Liver (tissue), 9 donors: ENCODE measurements around the gene THAP8. TPM values are rescaled to one million over a fixed set of nuclear protein-coding genes. Genes with fewer than 3 reads are reported as not detected.

ENCODE experiments used
- DNase-seq: peaks from one replicate; pipeline ENCODE4 v3.0.0-alpha.2; 2017; ENCODE audit warnings: low spot score
- H3K27ac ChIP-seq, 2 donors: one replicate each; pipeline ENCODE4 v1.7.0; 2013; ENCODE audit warnings: inconsistent platforms in 2 of 2, low read length in 2 of 2, control low read depth in 1 of 2, low read depth in 1 of 2, mild to moderate bottlenecking in 1 of 2
- H3K27me3 ChIP-seq, 4 donors: one replicate each; pipeline versions ENCODE4 v1.6.1 to v1.7.0; 2013; ENCODE audit warnings: low read length in 3 of 4, inconsistent platforms in 1 of 4, mild to moderate bottlenecking in 1 of 4, moderate library complexity in 1 of 4; ENCODE audit not compliant: control insufficient read depth in 4 of 4, insufficient read depth in 4 of 4
- H3K36me3 ChIP-seq, 4 donors: one replicate each; pipeline versions ENCODE4 v1.6.1 to v1.7.0; 2013; ENCODE audit warnings: low read length in 3 of 4, mild to moderate bottlenecking in 3 of 4, low read depth in 1 of 4, moderate library complexity in 1 of 4; ENCODE audit not compliant: control insufficient read depth in 4 of 4, insufficient read depth in 3 of 4
- H3K4me1 ChIP-seq, 4 donors: one replicate each; pipeline versions ENCODE4 v1.6.1 to v1.7.0; 2013; ENCODE audit warnings: low read length in 3 of 4, mild to moderate bottlenecking in 3 of 4, moderate library complexity in 1 of 4; ENCODE audit not compliant: control insufficient read depth in 4 of 4, insufficient read depth in 4 of 4
- H3K4me3 ChIP-seq, 3 donors: one replicate each; pipeline versions ENCODE4 v1.6.1 to v1.7.0; 2013; ENCODE audit warnings: low read length in 3 of 3, control low read depth in 1 of 3, low read depth in 1 of 3, mild to moderate bottlenecking in 1 of 3
- H3K9ac ChIP-seq, 2 donors: one replicate each; pipeline ENCODE4 v1.7.0; 2013; ENCODE audit warnings: low read length in 2 of 2, mild to moderate bottlenecking in 2 of 2, moderate library complexity in 2 of 2, control low read depth in 1 of 2, low read depth in 1 of 2
- H3K9me3 ChIP-seq, 4 donors: one replicate each; pipeline versions ENCODE4 v1.6.1 to v1.7.0; 2013; ENCODE audit warnings: low read length in 3 of 4; ENCODE audit not compliant: control insufficient read depth in 4 of 4
- FOXA2 ChIP-seq: IDR thresholded peaks from 2 replicates; pipeline ENCODE4 v1.6.1; 2016; ENCODE audit warnings: antibody characterized with exemption
- GABPA ChIP-seq, 2 donors: IDR thresholded peaks in 1 of 2; conservative IDR thresholded peaks in 1 of 2; 2 replicates each; pipeline ENCODE4 v1.6.1; 2016; ENCODE audit warnings: antibody characterized with exemption in 2 of 2, mild to moderate bottlenecking in 1 of 2, moderate library complexity in 1 of 2
- HNF4A ChIP-seq, 2 donors: conservative IDR thresholded peaks; 2 replicates each; pipeline ENCODE4 v1.6.1; 2016; ENCODE audit warnings: antibody characterized with exemption in 2 of 2, mild to moderate bottlenecking in 2 of 2
- HNF4G ChIP-seq: IDR thresholded peaks from 2 replicates; pipeline ENCODE4 v1.6.1; 2016; ENCODE audit warnings: antibody characterized with exemption
- NR2F2 ChIP-seq: IDR thresholded peaks from 2 replicates; pipeline ENCODE4 v1.6.1; 2016; ENCODE audit warnings: antibody characterized with exemption
- RAD21 ChIP-seq, 2 donors: IDR thresholded peaks; 2 replicates each; pipeline ENCODE4 v1.6.1; 2016; ENCODE audit warnings: antibody characterized with exemption in 2 of 2, mild to moderate bottlenecking in 2 of 2
- TAF1 ChIP-seq: conservative IDR thresholded peaks from 2 replicates; pipeline ENCODE4 v1.6.1; 2016; ENCODE audit warnings: antibody characterized with exemption, mild to moderate bottlenecking
- YY1 ChIP-seq: IDR thresholded peaks from 2 replicates; pipeline ENCODE4 v1.6.1; 2016; ENCODE audit warnings: antibody characterized with exemption, mild to moderate bottlenecking
- WGBS: extraction: QIAGEN DNeasy Blood & Tissue Kit; methylation state at CpG from one replicate; pipeline ENCODE4 v1.1.7; 2013; 5-methylcytosine and 5-hydroxymethylcytosine counted together
- polyA plus RNA-seq, 2 donors: library from polyadenylated mRNA; stranded (reverse) in 1 of 2; unstranded in 1 of 2; fragments of 200-250 nt in 1 of 2; fragments of >200 nt in 1 of 2; fragmentation: Nextera tagmentation in 1 of 2; extraction: Ambion mirVana in 1 of 2; gene quantifications; one replicate each; pipeline versions ENCODE4 v1.2.1 to v1.2.3, GENCODE V29; 2013 to 2015
- total RNA-seq, 2 donors: library from RNA; depleted of rRNA; stranded (reverse); fragments of >200 nt; gene quantifications; one replicate each; pipeline ENCODE4 v1.2.3, GENCODE V29; 2014
- TF ChIP-seq, protein P1 (sequence below): IDR thresholded peaks from 2 replicates; pipeline ENCODE4 v1.6.1; 2016; ENCODE audit warnings: antibody characterized with exemption
- TF ChIP-seq, protein P2 (sequence below): fragments of 150-350 bp; IDR thresholded peaks from 2 replicates; pipeline ENCODE4 v1.5.1; 2017; ENCODE audit warnings: improper control_type of control experiment, low read depth, low read length; ENCODE audit not compliant: missing input control
- TF ChIP-seq, protein P3 (sequence below): IDR thresholded peaks from 2 replicates; pipeline ENCODE4 v1.6.1; 2016; ENCODE audit warnings: antibody characterized with exemption
- donor health status: healthy.
- donor health status: healthy.
- donor health status: healthy.
- donor health status: healthy.
- donor health status: healthy.

The THAP8 gene
- total and polyA plus RNA-seq, 4 donors = 1.8 to 4.4 (median 3.3) TPM

DNA sequence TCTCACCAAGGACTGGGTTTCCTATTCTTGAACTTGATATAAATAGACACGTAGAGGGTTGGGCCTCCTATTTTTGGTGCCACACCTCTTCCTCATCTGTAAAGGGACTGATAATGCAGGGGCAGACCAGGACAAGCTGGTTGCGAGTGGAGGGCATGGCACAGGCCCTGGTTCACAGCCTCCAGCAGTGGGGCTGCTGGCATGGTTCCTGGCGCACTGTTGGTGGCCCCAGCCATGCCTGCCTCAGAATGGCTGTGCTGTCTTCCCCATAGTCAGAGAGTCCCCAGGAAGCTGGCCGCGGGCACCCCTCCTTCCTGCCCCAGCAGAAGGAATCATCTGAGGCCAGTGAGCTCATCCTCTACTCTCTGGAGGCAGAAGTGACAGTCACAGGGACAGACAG is 46.4 kb upstream of the THAP8 start:
- DNase-seq = no peak
- H3K4me1 ChIP-seq = no peaks in the 10 kb centered on the region
- H3K36me3 ChIP-seq = no peaks in the 10 kb centered on the region
- TF ChIP-seq, protein P1, sequence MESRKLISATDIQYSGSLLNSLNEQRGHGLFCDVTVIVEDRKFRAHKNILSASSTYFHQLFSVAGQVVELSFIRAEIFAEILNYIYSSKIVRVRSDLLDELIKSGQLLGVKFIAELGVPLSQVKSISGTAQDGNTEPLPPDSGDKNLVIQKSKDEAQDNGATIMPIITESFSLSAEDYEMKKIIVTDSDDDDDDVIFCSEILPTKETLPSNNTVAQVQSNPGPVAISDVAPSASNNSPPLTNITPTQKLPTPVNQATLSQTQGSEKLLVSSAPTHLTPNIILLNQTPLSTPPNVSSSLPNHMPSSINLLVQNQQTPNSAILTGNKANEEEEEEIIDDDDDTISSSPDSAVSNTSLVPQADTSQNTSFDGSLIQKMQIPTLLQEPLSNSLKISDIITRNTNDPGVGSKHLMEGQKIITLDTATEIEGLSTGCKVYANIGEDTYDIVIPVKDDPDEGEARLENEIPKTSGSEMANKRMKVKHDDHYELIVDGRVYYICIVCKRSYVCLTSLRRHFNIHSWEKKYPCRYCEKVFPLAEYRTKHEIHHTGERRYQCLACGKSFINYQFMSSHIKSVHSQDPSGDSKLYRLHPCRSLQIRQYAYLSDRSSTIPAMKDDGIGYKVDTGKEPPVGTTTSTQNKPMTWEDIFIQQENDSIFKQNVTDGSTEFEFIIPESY = no peak
- no peak for TF ChIP-seq GABPA (IDR thresholded peaks at IDR 0.05 in 1 of 2, conservative IDR thresholded peaks at IDR 0.05 in 1 of 2)
- WGBS = 83% methylated on average over 5 of the region's 5 CpGs
- H3K9ac ChIP-seq = no peak overlapping the region
- no peak overlapping the region for H3K4me3 ChIP-seq
- H3K9me3 ChIP-seq = no peaks in the 10 kb centered on the region
- H3K27me3 ChIP-seq = no peaks in the 10 kb centered on the region
- no peak overlapping the region for H3K27ac ChIP-seq

DNA sequence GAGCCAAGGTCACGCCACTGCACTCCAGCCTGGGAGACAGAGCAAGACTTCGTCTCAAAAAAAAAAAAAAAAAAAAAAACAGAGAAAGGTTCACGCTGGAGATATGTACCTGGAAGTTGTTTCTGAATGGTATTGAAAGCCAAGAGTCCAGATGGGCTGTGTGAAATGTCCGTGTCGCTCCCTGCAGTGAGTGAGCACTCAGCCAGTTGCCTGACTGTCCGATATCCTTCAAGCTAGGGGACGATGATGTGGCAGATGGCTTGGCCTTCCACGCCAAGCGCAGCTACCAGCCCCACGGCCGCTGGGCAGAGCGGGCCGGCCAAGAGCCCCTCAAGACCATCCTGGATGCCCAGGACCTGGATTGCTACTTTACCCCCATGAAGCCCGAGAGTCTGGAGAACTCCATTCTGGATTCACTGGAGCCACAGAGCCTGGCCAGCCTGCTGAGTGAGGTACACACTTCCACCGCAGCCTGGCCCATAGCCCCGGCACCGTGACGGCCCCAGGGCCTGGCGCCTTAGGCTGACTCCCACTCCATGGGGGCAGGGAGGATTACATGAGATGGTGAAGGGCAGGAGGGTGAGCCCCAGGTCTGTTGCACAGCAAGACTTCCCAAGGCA is 45.2 kb upstream of the THAP8 start:
- no peak for TF ChIP-seq YY1
- no peak for TF ChIP-seq HNF4G
- TF ChIP-seq FOXA2 = no peak
- TF ChIP-seq TAF1 = no peak
- no peak for TF ChIP-seq GABPA (IDR thresholded peaks at IDR 0.05 in 1 of 2, conservative IDR thresholded peaks at IDR 0.05 in 1 of 2)
- TF ChIP-seq NR2F2 = no peak
- no peak for TF ChIP-seq RAD21 (IDR thresholded peaks at IDR 0.05)
- Histone ChIP-seq H3K9me3 (no peaks in the 10 kb centered on the region), H3K4me1 (no peaks in the 10 kb centered on the region), H3K27me3 (no peaks in the 10 kb centered on the region), H3K4me3 (no peak overlapping the region), H3K27ac (no peak overlapping the region), H3K36me3 (no peaks in the 10 kb centered on the region), H3K9ac (no peak overlapping the region)
- WGBS = 96% methylated on average over 19 of the region's 19 CpGs
- DNase-seq = no peak

DNA sequence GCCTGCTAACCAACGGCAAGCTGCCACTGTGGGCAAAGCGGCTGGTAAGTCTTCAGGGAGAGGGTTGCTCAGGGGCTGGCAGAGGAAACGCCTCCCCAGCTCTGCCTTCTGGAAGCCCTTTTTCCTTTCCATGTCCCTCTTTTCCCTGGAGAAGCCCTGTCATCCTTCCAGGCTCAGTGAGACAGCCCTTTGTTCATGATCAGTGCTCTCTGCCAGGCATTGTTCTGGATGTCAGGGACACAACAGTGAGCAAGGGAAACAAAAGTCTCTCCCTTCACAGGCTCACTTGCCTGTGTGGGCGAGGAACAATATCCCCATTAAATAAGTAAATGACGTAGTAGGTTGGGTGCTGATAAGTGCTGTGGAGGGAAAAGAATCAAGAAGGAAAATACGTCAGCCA is 43.0 kb upstream of the THAP8 start:
- H3K27me3 ChIP-seq = no peaks in the 10 kb centered on the region
- no peak overlapping the region for H3K27ac ChIP-seq
- H3K36me3 ChIP-seq = no peaks in the 10 kb centered on the region
- H3K9ac ChIP-seq = no peak overlapping the region
- no peak for DNase-seq
- TF ChIP-seq, protein P1 = no peak
- TF ChIP-seq HNF4G = no peak
- no peak for TF ChIP-seq RAD21 (IDR thresholded peaks at IDR 0.05)
- no peak for TF ChIP-seq HNF4A (conservative IDR thresholded peaks at IDR 0.05)
- no peak for TF ChIP-seq NR2F2
- no peak for TF ChIP-seq GABPA (IDR thresholded peaks at IDR 0.05 in 1 of 2, conservative IDR thresholded peaks at IDR 0.05 in 1 of 2)
- no peak for TF ChIP-seq YY1
- TF ChIP-seq, protein P2, sequence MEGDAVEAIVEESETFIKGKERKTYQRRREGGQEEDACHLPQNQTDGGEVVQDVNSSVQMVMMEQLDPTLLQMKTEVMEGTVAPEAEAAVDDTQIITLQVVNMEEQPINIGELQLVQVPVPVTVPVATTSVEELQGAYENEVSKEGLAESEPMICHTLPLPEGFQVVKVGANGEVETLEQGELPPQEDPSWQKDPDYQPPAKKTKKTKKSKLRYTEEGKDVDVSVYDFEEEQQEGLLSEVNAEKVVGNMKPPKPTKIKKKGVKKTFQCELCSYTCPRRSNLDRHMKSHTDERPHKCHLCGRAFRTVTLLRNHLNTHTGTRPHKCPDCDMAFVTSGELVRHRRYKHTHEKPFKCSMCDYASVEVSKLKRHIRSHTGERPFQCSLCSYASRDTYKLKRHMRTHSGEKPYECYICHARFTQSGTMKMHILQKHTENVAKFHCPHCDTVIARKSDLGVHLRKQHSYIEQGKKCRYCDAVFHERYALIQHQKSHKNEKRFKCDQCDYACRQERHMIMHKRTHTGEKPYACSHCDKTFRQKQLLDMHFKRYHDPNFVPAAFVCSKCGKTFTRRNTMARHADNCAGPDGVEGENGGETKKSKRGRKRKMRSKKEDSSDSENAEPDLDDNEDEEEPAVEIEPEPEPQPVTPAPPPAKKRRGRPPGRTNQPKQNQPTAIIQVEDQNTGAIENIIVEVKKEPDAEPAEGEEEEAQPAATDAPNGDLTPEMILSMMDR = no peak
- TF ChIP-seq, protein P3, sequence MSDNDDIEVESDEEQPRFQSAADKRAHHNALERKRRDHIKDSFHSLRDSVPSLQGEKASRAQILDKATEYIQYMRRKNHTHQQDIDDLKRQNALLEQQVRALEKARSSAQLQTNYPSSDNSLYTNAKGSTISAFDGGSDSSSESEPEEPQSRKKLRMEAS = no peak
- H3K9me3 ChIP-seq = no peaks in the 10 kb centered on the region
- H3K4me1 ChIP-seq = no peaks in the 10 kb centered on the region
- H3K4me3 ChIP-seq = no peak overlapping the region
- 94% methylated on average over 6 of the region's 6 CpGs for WGBS
